HG03439 (cell line): ENCODE data around the gene CFAP57.

Experiments
- ATAC-seq: cut with Tn5 transposase; IDR thresholded peaks from one replicate; pipeline ENCODE4 v1.9.1; 2021; ENCODE audit warnings: mild to moderate bottlenecking, moderate library complexity; ENCODE audit not compliant: unreplicated experiment

CFAP57 gene

GRCh38 chr1:43293176-43293575, 121.0 kb downstream of the CFAP57 start:
- no peak for ATAC-seq

- ATAC-seq = no peak
Observed at GRCh38 chr1:43293896-43294760, 122.0 kb downstream of the CFAP57 start.

DNA sequence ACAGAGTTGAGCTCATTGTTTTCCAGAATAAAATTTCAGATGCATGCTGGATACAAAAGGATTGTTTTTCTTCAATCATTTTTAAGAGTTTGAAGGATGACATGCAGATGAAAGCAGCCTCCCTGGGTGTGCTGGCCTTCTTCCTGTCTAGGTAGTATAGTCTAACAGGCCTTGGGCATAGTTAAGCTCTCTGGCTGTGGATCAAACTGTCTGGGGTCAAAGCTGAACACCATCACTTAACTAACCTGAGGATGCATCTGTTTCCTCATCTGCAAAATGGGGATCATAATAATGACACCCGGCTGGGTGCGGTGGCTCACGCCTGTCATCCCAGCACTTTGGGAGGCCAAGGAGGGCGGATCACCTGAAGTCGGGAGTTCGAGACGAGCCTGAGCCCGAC, 122.6 kb downstream of the CFAP57 start:
- no peak for ATAC-seq

- ATAC-seq = no peak
Observed at GRCh38 chr1:43296207-43296606, 124.1 kb downstream of the CFAP57 start.

- no peak for ATAC-seq
Observed at GRCh38 chr1:43298055-43298454, 125.9 kb downstream of the CFAP57 start.

GRCh38 chr1:43299101-43299500, 127.0 kb downstream of the CFAP57 start:
- no peak for ATAC-seq

DNA sequence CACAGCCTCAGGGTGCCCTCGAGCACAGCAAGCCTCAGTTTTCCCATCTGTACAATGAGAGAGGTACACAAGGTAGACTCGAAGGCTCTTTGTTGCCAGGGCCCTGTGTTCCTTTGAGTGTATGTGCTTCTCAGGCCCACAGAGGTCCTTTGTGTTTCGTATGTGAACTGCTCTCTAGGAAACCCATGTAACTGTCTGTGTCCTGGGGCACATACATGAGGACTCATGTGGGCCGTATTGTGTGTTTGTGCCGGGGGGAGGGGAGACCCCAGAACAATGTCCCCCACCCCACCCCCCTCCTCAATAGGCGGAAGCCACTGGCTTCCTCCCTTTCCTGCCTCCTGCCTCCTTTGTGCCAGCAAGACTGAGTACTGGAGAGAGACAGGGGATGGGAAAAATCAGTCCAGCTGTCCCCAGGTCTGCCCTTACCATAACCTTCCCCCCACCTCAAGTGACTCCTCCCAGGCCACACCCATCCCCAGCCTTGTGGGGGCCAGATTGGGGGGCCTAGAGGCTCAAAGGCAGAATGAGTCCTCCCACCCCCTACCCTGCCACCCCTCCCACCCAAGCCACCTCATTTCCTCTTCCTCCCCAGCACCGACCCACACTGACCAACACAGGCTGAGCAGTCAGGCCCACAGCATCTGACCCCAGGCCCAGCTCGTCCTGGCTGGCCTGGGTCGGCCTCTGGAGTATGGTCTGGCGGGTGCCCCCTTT, 128.4 kb downstream of the CFAP57 start, which contains the start of gene TIE1:
TSS of gene TIE1 (plus strand) at position 605 of the 717 bp plus-strand sequence. CDS start at position 695, 90 bp downstream.
- no peak for ATAC-seq

- no peak for ATAC-seq
Observed at GRCh38 chr1:43302201-43302600, 130.1 kb downstream of the CFAP57 start.

- ATAC-seq = no peak
Observed at GRCh38 chr1:43302721-43303470, 130.8 kb downstream of the CFAP57 start.

GRCh38 chr1:43303471-43304313, 131.6 kb downstream of the CFAP57 start:
- ATAC-seq = no peak
